GM13976 (cell line): ENCODE data around the gene CNTNAP2.

Experiments used
- DNase-seq: peaks from one replicate; pipeline ENCODE4 v3.0.0; 2012; ENCODE audit warnings: low spot score
- in situ Hi-C: fragments of 300-500 bp; cut with MboI; formaldehyde crosslinking; loops from one replicate; pipeline ENCODE4 v1.12.0; 2022; ENCODE audit warnings: low sequenced_read_pairs, mixed read lengths, inconsistent platforms; ENCODE audit not compliant: unreplicated experiment
- TF ChIP-seq, protein P1 (sequence below): IDR thresholded peaks from 2 replicates; pipeline ENCODE4 v1.5.1; 2012; ENCODE audit warnings: borderline replicate concordance, mild to moderate bottlenecking; ENCODE audit not compliant: insufficient read depth; ENCODE audit errors: extremely low read depth, missing control alignments, control extremely low read depth

Gene CNTNAP2

DNA sequence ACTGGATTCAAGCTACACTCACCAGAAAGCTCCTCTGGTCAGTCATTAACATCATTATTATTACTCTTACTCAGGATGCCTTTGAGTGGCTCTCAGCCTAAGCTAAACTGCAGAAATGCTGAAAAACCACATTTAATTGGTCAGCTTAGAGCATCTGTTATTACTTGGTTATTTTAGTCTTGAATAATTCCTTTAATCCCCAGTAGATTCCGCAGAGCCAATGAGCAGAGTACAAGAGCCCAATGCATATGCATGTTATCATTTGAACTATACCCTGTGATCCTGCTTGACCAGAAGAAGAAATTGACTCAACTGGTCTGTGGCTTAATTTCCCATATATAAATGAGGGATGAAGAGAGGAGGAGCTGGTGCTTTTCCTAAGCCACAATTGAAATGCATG lies 2056.3 kb downstream of the CNTNAP2 start:
- TF ChIP-seq, protein P1, sequence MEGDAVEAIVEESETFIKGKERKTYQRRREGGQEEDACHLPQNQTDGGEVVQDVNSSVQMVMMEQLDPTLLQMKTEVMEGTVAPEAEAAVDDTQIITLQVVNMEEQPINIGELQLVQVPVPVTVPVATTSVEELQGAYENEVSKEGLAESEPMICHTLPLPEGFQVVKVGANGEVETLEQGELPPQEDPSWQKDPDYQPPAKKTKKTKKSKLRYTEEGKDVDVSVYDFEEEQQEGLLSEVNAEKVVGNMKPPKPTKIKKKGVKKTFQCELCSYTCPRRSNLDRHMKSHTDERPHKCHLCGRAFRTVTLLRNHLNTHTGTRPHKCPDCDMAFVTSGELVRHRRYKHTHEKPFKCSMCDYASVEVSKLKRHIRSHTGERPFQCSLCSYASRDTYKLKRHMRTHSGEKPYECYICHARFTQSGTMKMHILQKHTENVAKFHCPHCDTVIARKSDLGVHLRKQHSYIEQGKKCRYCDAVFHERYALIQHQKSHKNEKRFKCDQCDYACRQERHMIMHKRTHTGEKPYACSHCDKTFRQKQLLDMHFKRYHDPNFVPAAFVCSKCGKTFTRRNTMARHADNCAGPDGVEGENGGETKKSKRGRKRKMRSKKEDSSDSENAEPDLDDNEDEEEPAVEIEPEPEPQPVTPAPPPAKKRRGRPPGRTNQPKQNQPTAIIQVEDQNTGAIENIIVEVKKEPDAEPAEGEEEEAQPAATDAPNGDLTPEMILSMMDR: no peak
- no peak for DNase-seq
- in situ Hi-C loops: no loop called here

DNA sequence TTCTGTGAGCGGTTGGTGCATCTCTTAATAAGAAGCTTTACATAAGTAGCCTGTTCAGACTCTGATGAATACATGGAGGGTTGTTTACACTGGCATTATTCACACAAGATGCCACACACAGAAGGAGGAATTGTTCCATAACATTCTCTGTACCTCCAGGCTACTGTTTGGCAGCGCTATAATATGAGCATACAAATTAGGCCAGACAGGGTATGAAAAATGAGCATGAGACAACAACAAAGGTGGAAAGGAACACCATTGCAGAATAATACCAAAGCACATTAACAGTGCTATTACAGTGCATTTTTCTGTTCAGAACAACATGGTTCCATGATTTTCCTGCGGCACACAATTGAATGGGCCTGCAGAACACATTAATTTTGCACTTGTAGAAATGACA lies 2056.8 kb downstream of the CNTNAP2 start:
- DNase-seq: no peak
- in situ Hi-C loops: no loop called here

DNA sequence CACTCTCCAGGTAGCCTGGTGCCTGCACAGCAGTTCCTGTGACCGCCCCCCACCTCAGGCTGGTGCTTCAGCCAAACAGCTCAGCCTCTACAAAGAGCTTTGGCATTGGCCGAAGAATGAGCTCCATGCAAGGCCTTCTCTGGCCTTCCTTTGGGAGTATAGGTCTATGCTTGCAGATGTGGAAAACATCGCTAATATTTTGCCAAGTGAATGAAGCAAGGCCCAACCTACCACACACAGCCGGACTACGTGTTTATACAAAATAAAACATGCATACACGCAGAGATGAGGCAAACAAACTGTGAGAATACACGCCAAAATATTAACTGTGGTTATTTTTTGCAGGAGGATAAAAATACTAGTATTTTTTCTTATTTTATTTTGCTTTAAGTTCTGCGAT lies 2057.8 kb downstream of the CNTNAP2 start:
- in situ Hi-C loops: no loop called here
- TF ChIP-seq, protein P1: no peak
- no peak for DNase-seq

More for the DNA sequence above, 2056.8 kb downstream of the CNTNAP2 start:
- TF ChIP-seq, protein P1: no peak

DNA sequence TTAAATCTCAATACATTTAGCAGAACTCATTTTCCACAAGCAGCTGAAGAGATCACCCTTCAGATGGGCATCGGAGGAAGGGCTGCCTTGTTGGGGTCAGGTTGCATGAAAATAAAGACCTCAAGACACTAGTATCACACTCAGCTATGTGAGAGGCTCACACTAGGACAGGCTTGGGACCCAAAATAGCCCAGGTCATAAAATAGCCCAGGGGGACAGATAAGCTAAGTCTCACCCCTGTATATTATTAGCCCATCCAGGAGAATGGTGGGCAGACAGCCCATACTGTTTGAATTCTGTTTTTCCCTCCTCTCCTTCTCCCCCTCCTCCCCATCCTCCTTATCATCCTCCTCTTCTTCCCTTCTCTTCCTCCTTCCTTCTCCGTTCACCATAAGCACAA lies 2058.9 kb downstream of the CNTNAP2 start:
- in situ Hi-C loops: no loop called here
- TF ChIP-seq, protein P1: no peak
- DNase-seq: no peak

DNA sequence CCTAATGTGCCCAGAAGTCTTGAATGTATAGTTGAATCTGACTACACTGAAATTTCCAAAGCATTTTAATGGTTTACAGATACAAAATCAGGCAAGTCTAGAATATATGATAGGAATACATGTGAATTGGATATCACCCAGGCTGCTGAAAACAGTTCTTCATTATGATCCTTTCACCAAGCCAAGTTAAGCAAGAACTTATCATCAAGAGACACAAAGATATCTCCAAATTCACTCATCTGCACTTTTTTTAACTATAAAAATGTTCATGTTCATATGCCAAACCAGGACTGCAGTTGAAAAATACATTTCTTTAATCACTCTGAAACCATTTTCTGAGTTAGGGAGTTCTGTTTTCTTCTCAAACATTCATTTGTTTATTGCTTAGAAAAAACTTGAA lies 2061.4 kb downstream of the CNTNAP2 start:
- in situ Hi-C loops: no loop called here
- TF ChIP-seq, protein P1: no peak
- no peak for DNase-seq

DNA sequence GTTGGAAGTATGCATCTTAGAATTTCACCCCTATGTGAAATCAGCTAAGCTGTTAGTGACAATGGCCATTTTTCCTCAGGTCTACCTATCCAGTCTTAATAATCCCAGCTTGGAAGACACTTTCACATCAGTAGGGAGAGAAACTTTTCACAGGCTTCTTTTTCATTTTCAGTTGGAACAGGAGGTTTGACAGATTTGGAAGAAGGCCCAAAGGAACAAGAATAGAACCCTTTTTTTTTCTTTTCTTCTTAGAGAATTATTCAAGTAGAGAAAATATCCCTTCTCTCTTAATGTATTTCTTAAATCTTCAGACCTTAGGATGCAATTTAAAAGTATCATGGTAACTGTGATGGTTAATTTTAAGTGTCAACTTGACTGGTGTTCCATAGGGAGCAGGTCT lies 2063.5 kb downstream of the CNTNAP2 start:
- TF ChIP-seq, protein P1: no peak
- in situ Hi-C loops: no loop called here
- no peak for DNase-seq

DNA sequence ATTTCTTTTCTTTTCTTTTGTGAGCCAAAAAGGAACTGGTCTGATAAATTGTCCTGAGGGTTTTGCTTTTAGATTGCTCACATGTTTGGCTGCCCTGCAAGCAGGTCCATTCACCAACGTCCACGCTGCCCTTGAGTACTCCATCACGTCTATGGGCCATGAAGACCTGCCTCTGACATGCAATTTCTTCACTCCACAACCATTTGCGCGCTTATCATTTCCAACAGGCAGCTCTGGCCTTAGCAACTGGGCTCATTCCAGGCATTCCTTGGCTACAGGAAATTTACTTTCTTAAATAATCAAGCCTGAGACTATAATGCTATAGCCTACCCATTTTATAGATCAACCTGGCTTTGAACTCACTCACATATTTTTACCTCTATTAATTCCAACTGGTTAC lies 2065.7 kb downstream of the CNTNAP2 start:
- in situ Hi-C loops: no loop called here
- DNase-seq: no peak
- TF ChIP-seq, protein P1: no peak
